ENCODE measurements around the gene SYNGAP1. TPM values are rescaled to one million over a fixed set of nuclear protein-coding genes. Genes with fewer than 3 reads are reported as not detected.

Gene SYNGAP1
- total and polyA plus RNA-seq, 2 of the 8 experiments (the other 6 are each of a cell fraction or from before 2014, with no cell fraction given): 31.0 to 101 TPM

GRCh38 chr6:33490621-33491020 lies 70.8 kb downstream of the SYNGAP1 start:
- H3K4me2 ChIP-seq (ENCODE audit: insufficient read depth in 1 of 2, low read depth in 2 of 2, low read length in 2 of 2): no peak overlapping the region
- ChIA-PET CTCF (ENCODE audit: partially characterized antibody) (interaction anchor here (0.6 to 2.0 kb wide), 16 partner anchors 10 to 1274 kb away, joined by 3 to 13 read pairs (median 4); no protein-coding TSS in a partner anchor), POLR2A (ENCODE audit: partially characterized antibody) (interaction anchor here (0.6 to 2.0 kb wide), 6 partner anchors 32 to 57 kb away, joined by 3 to 6 read pairs (median 4); partner anchors contain the start of gene ZBTB9)
- no peak overlapping the region for H3K14ac ChIP-seq (ENCODE audit: insufficient read length)
- H4K8ac ChIP-seq (ENCODE audit: extremely low read depth, insufficient read depth, low read length): no peak overlapping the region
- H2BK12ac ChIP-seq (ENCODE audit: low read depth, low read length): peak overlapping the region; percentile 53; the same call in 1 of the 2 replicates
- H3K4me1 ChIP-seq (replicated peaks in 1 of 4; ENCODE audit: control insufficient read depth in 3 of 4, insufficient read depth in 4 of 4, low read length in 3 of 4): peaks cover 0 to 3% (median 1%) of the 10 kb centered on the region in 4 experiments; a peak in 2 of 7 replicates
- H3K27ac ChIP-seq (ENCODE audit: low read depth, low read length): no peak overlapping the region
- DNase-seq (ENCODE audit: low read depth in 1 of 2, low spot score in 2 of 2) (no peak), FAIRE-seq (no peak)
- no peak overlapping the region for H3K23ac ChIP-seq (ENCODE audit: insufficient read length)
- H3K36me3 ChIP-seq (ENCODE audit: control insufficient read depth in 2 of 4, insufficient read depth in 4 of 4, low read length in 3 of 4): no peaks in the 10 kb centered on the region
- 79% methylated on average over 6 of the region's 6 CpGs; no CpG with 5 or more reads in 1 of the 2 experiments for WGBS, 2 experiments (ENCODE audit: extremely low coverage in 1 of 2, insufficient coverage in 1 of 2, insufficient read length in 1 of 2, insufficient replicate concordance in 2 of 2, low coverage in 1 of 2, low lambda C conversion rate in 2 of 2, missing lambda C conversion rate in 1 of 2)
- H2BK20ac ChIP-seq (ENCODE audit: low read length): 0 out of 2 replicates have a peak overlapping the region, but pooled peaks have one; percentile 3
- no peaks in the 10 kb centered on the region for H3K79me2 ChIP-seq (ENCODE audit: control insufficient read depth in 1 of 2, insufficient read depth in 2 of 2, low read length in 2 of 2)
- H2BK5ac ChIP-seq (ENCODE audit: low read depth, low read length): no peak overlapping the region
- no peaks in the 10 kb centered on the region; a peak in 1 of 4 replicates for H3K9me3 ChIP-seq (ENCODE audit: insufficient read depth in 2 of 2, low read depth in 1 of 2, low read length in 1 of 2)
- no peak overlapping the region for H4K5ac ChIP-seq (ENCODE audit: insufficient read length, low read depth, low read length)
- H2AK5ac ChIP-seq (ENCODE audit: low read depth, low read length): no peak overlapping the region
- no peak overlapping the region for H3K4me3 ChIP-seq (ENCODE audit: extremely low read depth in 1 of 4, insufficient read depth in 2 of 4, low read depth in 3 of 4, low read length in 4 of 4)
- no peak overlapping the region for H3K56ac ChIP-seq (replicated peaks; ENCODE audit: insufficient read length, low read depth, low read length)
- peak in 1 of 2 experiments; percentile 24; a peak in 1 of 4 replicates for TF ChIP-seq RAD21 (IDR thresholded peaks at IDR 0.05 in 1 of 2, conservative IDR thresholded peaks at IDR 0.05 in 1 of 2; ENCODE audit: low read depth in 2 of 2, low read length in 2 of 2)
- no peak for TF ChIP-seq RNF2 (IDR thresholded peaks at IDR 0.05; ENCODE audit: borderline replicate concordance, low read depth, low read length, missing control alignments, poor library complexity, severe bottlenecking)
- TF ChIP-seq HDAC2 (IDR thresholded peaks at IDR 0.05; ENCODE audit: borderline replicate concordance in 1 of 2, low read depth in 2 of 2, low read length in 2 of 2): no peak
- no peaks in the 10 kb centered on the region for H3K79me1 ChIP-seq (ENCODE audit: low read depth, low read length)
- no peaks in the 10 kb centered on the region for H3K27me3 ChIP-seq (replicated peaks in 1 of 4; ENCODE audit: control insufficient read depth in 3 of 4, extremely low read depth in 1 of 4, insufficient read depth in 3 of 4, low read length in 3 of 4)
- peak overlapping the region; percentile 76 for H4K91ac ChIP-seq (replicated peaks; ENCODE audit: insufficient read length, low read length)
- H3K4ac ChIP-seq (replicated peaks; ENCODE audit: insufficient read length, low read depth, low read length): no peak overlapping the region
- no peaks in the 10 kb centered on the region for H4K20me1 ChIP-seq (replicated peaks in 1 of 2; ENCODE audit: control insufficient read depth in 1 of 2, insufficient read depth in 2 of 2, low read length in 2 of 2)
- H3K23me2 ChIP-seq (ENCODE audit: low read depth, low read length): no peaks in the 10 kb centered on the region; the same call in 1 of the 2 replicates
- H2BK120ac ChIP-seq (replicated peaks; ENCODE audit: low read depth, low read length): no peak overlapping the region
- H3K18ac ChIP-seq (ENCODE audit: extremely low read depth, low read length): no peak overlapping the region
- H2BK15ac ChIP-seq (ENCODE audit: low read length): peak overlapping the region; percentile 90; the same call in 1 of the 2 replicates
- H3K9ac ChIP-seq (replicated peaks in 1 of 4; ENCODE audit: extremely low read depth in 1 of 4, low read depth in 3 of 4, low read length in 3 of 4): no peak overlapping the region
- H2AFZ ChIP-seq (ENCODE audit: low read length): peak overlapping the region; percentile 22; the same call in 1 of the 2 replicates
